Adipose tissue (tissue), 3 donors: ENCODE measurements around the gene ABHD2. TPM values are rescaled to one million over a fixed set of nuclear protein-coding genes. Genes with fewer than 3 reads are reported as not detected.
"Not testable (repeated sequence)": the region's sequence is repeated elsewhere in the genome, so short reads cannot be mapped to it uniquely, and the experiment has no call there.

Source experiments
- H3K27ac ChIP-seq: one replicate; pipeline ENCODE4 v1.5.1; 2013; ENCODE audit warnings: low read depth, low read length
- WGBS, 3 donors: extraction: QIAGEN DNeasy Blood & Tissue Kit; methylation state at CpG; one replicate each; pipeline ENCODE4 v1.1.7; 2013; 5-methylcytosine and 5-hydroxymethylcytosine counted together
- polyA plus RNA-seq, 3 donors: library from polyadenylated mRNA; stranded (reverse); fragments of 200-250 nt; gene quantifications; one replicate each; pipeline ENCODE4 v1.2.3, GENCODE V29; 2013
- donor health status: healthy with polysubstance abuse.
- donor health status: Bipolar disorder and iron deficiency.
- donor health status: healthy.

Gene ABHD2, protein sequence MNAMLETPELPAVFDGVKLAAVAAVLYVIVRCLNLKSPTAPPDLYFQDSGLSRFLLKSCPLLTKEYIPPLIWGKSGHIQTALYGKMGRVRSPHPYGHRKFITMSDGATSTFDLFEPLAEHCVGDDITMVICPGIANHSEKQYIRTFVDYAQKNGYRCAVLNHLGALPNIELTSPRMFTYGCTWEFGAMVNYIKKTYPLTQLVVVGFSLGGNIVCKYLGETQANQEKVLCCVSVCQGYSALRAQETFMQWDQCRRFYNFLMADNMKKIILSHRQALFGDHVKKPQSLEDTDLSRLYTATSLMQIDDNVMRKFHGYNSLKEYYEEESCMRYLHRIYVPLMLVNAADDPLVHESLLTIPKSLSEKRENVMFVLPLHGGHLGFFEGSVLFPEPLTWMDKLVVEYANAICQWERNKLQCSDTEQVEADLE
- 10 to 100 TPM in 2 of 3 donors, 1 to 10 TPM in 1; 4.7 to 28.5 (median 13.4) TPM for polyA plus RNA-seq

DNA sequence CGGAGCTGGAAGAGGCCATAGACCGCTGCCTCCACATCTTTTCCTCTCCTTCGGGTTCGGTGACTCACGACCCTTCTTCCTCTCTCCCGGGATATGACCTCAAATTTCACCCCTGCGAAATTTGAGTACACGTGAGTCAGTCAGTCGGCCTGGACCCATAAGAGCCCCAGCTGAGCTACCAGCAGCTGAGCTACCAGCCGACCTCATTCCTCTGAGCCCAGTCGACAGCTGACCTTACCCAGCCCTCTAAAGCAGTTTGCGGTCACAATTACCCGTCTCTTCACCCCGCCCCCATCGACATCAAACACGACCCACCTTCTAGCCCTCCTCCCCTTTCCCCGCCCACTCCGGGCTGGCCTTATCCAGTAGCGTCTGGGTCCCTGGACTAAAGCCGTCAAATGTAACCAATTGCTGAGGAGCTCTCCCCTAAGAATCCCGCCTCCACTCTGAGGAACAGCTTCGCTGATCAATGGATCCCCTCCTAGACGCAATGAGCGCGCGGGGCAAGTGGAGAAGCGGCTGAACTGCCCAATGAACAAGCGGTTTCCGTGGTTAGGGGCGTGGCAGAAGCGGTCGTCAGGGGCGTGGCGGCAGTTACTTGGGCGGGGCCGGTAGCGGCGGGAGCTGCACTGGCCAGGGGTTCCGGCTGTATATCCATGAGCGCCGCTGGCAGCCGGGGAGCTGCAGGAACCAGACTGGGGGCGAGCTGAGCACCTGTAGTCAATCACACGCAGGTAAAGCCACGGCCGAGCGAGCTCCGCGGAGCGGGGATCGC, at the start of gene ABHD2:
ABHD2 (plus strand) TSS at position 627 of the 775 bp plus-strand sequence. CDS start 27,872 bp downstream, outside the sequence.
- H3K27ac ChIP-seq: peak within 1 kb of the TSS; percentile 9
- WGBS, 3 donors: 0 to 1% (median 0%) methylated on average over 51 of the region's 51 CpGs

DNA sequence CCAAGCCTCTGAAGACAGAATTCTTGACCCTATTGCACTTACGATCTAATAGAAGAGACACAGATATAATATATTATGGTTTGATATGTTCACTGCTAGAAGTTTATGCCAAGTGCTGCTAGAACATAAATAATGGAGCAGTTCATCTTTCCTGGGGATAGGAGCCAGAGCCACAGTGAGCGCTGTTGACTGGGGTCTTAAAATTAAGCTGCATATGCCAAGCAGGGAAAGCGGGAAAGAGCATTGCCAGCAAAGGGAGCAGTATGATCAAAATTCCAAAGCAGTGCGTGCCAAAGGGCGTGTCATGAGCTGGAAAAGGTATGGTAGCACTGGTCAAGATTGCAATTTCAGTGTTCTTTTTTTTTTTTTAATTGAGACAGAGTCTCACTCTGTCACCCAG, 49.1 kb upstream of the ABHD2 start:
- no peak overlapping the region for H3K27ac ChIP-seq
- WGBS, 3 donors: 60 to 79% (median 71%) methylated on average over 5 of the region's 5 CpGs

DNA sequence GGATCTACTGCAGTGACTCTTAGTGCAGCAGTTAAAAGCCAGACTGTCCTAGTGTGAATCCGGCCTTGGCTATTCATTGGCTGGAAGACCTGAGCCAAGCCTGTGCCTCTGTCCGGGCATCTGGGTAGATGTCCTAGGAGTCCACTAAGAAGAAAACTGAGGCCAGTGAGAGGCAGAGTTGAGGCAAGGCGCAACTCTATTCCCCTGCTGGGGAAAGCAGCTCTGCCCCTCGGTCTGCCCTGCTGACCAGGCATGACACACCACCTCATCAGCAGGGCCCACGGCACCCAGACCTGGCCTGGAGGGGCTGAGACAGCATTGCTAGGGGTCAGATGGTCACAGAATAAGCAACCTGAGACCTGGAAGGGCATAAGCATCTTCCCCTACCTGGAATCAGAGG, 46.7 kb upstream of the ABHD2 start:
- 69 to 88% (median 83%) methylated on average over 5 of the region's 5 CpGs for WGBS, 3 donors
- H3K27ac ChIP-seq: no peak overlapping the region

DNA sequence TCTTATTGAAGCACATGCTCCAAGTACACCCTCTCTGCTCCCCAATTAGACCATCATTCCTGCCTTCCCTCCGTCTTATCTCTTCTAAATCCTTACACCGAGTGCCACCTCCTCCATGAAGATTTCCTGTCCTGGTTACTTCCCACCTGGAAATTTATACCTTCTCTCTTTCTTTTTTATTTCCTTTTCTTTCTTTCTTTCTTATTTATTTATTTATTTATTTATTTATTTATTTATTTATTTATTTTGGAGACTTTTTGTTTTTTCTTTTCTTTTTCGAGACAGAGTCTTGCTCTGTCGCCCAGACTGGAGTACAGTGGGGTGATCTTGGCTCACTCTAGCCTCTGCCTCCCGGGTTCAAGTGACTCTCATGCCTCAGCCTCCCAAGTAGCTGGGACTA, 45.9 kb upstream of the ABHD2 start:
- WGBS, 3 donors: 78 to 89% (median 89%) methylated on average over 5 of the region's 5 CpGs
- H3K27ac ChIP-seq: no peak overlapping the region

DNA sequence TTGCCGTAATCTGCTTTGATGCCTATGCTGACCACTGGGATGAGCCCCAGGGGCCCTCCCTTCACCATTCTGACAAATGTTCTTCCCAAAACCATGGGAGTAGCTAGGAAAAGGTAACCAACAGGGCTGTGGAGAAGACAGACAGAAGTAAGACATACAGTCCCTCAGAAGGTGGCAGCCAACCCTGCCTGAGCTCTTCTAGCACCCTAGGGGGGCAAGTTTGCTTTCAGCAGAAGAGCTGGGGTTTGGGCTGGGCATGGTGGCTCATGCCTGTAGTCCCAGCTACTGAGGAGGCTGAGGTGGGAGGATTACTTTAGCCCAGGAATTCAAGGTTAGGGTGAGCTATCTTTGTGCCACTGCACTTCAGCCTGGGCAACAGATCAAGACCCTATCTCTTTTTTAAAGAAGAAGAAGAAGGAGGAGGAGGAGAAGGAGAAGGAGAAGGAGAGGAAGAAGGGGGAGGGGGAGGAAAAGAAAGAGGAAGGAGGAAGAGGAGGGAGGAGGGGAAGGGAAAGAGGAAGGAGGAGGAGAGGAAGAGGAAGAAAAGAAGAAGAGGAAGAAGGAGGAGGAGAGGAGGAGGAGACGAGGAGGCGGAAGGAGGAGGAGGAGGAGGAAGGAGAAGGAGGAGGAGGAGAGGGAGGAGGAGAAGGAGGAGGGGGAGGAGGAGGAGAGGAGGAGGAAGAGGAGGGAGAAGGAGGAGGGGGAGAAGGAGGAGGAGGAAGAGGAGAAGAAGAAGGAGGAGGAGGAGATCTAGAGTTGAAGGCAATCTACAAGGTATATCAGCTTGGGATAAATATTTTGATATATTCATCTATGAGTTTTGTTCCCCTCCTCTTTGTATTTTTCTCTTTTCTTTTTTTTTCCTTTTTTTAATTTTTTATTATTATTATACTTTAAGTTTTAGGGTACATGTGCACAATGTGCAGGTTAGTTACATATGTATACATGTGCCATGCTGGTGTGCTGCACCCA, 44.9 kb upstream of the ABHD2 start:
- H3K27ac ChIP-seq: no peak overlapping the region
- 55 to 100% (median 93%) methylated on average over 1 to 2 of the region's 3 CpGs for WGBS, 3 donors

DNA sequence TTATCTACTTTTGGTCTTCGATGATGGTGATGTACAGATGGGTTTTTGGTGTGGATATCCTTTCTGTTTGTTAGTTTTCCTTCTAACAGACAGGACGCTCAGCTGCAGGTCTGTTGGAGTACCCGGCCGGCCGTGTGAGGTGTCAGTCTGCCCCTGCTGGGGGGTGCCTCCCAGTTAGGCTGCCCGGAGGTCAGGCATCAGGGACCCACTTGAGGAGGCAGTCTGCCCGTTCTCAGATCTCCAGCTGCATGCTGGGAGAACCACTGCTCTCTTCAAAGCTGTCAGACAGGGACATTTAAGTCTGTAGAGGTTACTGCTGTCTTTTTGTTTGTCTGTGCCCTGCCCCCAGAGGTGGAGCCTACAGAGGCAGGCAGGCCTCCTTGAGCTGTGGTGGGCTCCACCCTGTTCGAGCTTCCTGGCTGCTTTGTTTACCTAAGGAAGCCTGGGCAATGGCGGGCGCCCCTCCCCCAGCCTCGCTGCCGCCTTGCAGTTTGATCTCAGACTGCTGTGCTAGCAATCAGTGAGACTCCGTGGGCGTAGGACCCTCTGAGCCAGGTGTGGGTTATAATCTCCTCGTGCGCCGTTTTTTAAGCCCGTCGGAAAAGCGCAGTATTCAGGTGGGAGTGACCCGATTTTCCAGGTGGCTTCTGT, 39.1 kb upstream of the ABHD2 start:
- WGBS, 3 donors: 49 to 62% (median 51%) methylated on average over 18 to 21 of the region's 21 CpGs
- H3K27ac ChIP-seq: not testable (repeated sequence)

DNA sequence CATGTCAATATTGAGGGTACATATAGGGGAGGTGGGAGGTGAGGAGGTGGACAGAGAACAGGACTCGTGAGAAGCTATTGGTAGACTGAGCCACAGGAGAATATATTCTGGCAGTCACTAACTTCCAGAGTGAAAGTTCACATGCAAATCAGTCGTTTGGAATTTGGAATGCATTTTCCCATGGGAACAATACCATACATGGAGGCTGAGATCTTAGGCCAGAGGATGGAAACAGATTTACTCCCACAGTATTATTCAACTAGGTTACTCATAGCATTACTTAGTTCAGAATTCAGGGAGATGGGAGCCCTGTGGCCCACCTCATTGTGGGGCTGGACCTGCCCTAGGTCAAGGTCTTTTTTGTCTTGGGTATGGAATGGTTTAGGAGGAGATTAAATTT, 36.4 kb upstream of the ABHD2 start:
- no peak overlapping the region for H3K27ac ChIP-seq
- 42 to 54% (median 47%) methylated on average over 2 of the region's 2 CpGs for WGBS, 3 donors

DNA sequence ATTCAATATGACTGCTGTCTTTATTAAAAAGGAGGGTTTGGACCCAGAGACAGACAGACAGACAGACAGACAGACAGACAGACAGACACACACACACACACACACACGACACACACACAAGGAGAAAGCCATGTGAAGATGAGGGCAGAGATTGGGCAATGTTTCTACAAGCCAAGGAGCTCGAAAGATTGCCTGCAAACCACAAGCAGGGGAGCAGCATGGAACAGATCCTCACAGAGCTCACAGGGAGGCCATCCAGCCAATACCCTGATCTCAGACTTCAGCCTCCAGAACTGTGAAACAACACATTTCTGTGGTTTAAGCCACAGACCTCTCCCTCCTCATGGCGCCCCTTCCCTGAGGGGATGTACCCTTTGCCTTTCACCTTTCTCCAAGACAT, 35.8 kb upstream of the ABHD2 start:
- 35 to 84% (median 38%) methylated on average over 3 of the region's 3 CpGs for WGBS, 3 donors
- H3K27ac ChIP-seq: no peak overlapping the region

DNA sequence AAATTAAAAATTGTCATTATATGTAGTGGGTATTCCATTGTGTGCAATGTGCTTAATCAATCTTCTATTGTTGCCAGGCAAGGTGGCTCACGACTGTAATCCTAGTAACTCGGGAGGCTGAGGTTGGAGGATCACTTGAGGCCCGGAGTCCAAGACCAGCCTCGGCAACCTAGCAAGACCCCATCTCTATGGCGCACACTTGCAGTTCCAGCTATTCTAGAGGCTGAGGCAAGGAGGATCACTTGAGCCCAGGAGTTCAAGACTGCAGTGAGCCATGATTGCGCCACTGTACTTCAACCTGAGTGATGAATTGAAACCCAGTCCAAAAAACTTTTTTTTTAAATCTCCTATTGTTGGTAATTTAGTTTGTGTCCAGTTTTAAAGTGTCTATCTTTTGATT, 33.4 kb upstream of the ABHD2 start:
- H3K27ac ChIP-seq: no peak overlapping the region
- 95 to 97% (median 96%) methylated on average over 6 of the region's 6 CpGs for WGBS, 3 donors

DNA sequence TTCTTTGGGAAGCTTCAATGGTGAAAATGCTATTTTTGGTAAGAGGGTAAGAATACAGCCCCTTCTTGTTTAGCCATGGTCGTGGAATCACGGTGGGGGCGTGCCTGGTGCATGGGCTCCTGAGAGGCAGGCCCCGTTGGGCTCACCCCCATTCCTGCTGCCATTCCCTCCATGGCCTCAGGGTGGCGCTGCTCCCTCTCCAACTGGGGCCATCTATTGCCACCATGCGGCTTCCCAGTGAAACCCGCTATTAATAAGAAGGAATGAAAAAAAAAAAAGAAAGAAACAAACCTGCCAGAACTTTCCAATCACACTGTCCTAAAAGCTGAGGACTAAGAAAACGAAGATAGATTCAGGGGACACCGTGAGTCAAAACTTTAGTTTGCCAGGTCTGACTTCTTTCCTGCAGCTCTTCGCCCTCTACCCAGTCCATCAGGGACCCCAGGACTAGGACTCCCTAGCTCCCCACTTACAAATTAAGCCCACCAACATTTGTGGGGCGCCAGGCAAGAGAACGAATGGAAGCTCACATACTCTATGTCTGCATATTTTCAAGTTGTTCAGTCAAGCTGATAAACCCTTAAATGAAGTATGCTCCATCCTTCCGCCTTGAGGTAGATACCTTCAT, 30.6 kb upstream of the ABHD2 start:
- WGBS, 3 donors: 24 to 28% (median 26%) methylated on average over 13 of the region's 13 CpGs
- no peak overlapping the region for H3K27ac ChIP-seq

DNA sequence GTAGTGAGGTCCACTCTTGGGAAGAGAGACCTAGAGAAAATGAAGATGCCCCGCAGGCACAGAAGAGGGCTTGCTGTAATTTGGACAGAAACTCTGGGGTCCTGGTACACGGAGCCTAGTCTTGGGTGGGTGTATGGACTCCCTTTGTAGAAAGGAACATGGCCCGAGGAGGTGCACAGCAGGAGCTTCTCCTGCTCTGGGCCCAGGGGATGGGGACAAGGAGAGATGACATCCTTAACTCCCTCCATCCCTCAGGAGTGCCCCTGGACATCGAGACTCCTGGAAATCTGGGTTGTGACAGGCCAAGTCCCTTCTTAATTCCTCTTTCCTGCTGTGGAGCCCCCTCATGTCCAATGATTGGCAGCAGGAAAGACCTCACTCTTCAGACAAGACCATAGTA, 29.9 kb upstream of the ABHD2 start:
- no peak overlapping the region for H3K27ac ChIP-seq
- 76 to 92% (median 86%) methylated on average over 4 of the region's 4 CpGs for WGBS, 3 donors

DNA sequence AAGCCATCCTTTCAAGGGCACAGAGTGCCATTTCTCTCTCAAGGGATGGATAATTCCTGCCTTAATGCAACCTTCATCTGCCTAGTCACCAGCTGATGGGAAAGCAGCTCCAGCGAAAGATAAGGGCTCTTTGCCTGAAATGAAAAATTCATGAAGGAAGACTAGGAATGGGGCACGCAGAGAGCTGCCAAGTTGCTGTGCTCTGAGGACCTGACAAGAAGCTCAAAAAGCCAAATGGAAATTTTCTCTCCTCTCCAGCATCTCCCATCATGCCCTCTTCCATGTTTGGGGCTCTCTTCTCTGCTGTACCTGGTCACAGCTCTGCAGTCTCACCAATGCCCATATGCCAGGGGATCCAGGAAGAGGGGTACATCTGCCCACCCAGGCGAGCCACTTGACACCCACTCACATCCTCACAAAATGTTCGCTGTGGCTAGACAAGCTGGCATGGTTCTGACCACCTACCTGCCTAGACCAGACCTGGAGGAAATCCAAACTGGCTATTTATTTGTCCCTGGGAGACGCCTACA, 29.3 kb upstream of the ABHD2 start:
- WGBS, 3 donors: 71 to 86% (median 79%) methylated on average over 5 of the region's 5 CpGs
- no peak overlapping the region for H3K27ac ChIP-seq

DNA sequence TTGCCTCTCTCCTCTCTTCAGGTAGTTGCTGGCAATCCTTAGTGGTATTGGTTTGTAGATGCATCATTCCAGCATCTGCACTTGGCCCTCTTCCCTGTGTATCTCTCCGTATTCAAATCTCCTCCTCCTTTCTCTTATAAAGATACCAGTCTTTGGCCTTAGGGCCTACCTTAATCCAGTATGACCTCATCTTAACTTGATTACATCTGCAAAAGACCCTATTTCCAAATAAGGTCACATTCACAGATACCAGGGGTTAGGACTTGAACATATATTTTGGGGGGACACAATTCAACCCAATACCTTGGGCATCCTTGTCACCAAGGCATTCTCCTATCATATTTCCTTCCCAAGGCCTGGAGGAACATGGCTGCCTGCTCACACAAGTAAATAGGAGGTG, 22.0 kb upstream of the ABHD2 start:
- WGBS, 3 donors: 83 to 100% (median 95%) methylated on average over 1 of the region's 1 CpG

DNA sequence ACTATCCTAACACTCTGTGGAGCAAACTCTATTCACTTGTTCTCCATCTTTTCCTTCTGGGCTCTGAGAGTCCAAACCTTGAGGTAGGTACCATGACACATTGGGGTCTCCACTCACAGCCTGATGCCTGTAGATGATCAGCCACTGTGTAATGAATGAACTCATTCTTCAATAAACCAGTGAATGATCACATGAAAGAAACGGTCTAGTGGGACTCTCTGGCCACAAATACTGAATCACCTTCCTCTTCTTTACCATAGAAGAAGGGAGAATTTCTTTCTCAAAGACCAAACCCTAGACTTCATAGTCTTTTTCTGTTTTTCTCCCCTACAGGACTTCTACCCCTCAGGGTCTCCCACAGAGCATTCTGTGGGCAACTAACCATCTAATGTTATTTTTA, 20.5 kb upstream of the ABHD2 start:
- H3K27ac ChIP-seq: no peak overlapping the region
- WGBS, 3 donors: 36 to 67% (median 39%) methylated on average over 1 of the region's 1 CpG

More for the DNA sequence above, 22.0 kb upstream of the ABHD2 start:
- no peak overlapping the region for H3K27ac ChIP-seq

DNA sequence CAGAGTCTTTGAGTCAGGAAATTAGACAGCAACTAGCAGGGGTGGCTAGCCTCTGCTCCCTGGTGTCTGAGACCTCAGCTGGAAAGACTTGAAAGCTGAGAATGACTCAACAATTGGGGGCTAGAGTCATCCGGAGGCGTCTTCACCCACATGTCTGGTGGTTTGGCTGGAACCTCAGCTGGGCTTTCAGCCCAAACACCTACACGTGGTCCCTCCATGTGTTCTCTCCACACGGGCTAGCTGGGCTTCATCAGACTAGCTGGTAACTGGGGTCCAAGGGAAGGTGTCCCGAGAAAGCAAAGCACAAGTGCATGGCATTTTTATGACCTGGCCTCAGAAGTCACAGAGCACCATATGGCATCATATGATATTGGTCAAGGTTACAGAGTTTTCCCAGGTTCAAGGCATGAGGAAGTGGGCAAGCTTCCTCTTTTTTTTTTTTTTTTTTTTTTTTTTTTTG, 19.9 kb upstream of the ABHD2 start:
- 32 to 75% (median 33%) methylated on average over 5 of the region's 5 CpGs for WGBS, 3 donors
- no peak overlapping the region for H3K27ac ChIP-seq

DNA sequence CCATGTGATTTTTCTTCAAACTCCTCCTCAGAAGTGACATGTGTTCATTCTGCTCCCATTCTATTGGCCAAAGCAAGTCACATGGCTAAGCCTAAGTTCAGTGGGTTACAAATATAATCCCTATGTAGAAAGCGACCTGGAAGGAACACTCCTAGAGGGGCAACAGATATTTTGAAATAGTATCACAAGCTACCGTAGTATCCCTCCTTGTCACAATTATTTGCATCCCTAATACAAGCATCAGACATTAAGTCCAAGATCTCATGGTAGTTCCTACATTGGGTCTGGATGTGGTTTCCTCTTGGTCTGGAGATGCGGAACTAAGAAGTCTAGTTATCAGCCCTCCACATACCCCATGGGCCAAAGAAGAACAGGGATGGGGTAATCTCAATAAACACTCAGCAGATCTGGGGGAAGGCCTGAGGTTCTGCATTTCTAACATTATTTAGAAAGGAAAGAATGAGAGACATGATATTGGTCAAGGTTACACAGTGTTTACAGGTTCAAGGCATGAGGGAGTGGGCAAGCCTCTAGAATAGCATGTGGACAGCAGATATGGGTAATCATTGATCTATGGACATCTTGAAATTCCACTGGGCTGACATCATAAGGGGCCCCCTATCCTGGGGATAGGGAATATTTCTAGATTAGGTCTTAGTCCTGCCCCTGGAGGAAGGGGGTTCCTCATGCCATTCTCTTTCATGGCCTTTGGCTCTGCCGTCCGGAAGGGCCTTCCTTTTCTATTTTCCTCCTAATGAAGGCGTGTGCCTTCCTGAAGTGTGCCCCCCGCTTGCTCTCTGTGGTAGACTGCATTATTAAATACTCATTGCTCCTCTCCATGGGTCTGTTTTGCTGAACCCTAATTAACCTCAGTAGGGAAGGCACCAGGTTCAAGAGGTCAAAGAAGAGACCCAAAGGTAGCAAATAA, 17.8 kb upstream of the ABHD2 start:
- H3K27ac ChIP-seq: no peak overlapping the region
- 77 to 94% (median 86%) methylated on average over 7 of the region's 7 CpGs for WGBS, 3 donors
